ENCODE results near the gene COL1A2. TPM values are rescaled to one million over a fixed set of nuclear protein-coding genes. Genes with fewer than 3 reads are reported as not detected.

Gene COL1A2
- total RNA-seq, 1 experiment from 2014 or later: 42.1 TPM

DNA sequence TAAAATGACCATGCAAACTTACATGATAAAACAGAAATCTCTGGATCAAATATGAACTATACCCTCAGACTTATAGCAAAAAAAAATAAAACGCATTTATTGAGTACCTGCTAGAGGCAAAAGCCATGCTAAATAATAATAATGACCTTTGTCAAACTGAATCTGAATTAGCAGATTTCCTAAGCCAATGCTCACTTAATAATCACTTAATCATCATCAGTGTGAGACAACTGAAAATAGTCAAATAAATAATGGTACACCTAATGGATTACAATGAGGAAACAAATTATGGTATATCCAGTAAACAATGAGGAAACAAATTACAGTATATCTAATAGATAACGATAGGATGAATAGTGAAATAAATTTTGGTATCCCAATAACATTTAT lies 37.6 kb downstream of the COL1A2 start:
- H3T11ph ChIP-seq (ENCODE audit: low read length): no peak overlapping the region
- H3K56ac ChIP-seq (ENCODE audit: insufficient read length, low read depth, low read length): no peak overlapping the region
- H3K14ac ChIP-seq (ENCODE audit: insufficient read depth, low read length): no peak overlapping the region
- TF ChIP-seq CTCF (conservative IDR thresholded peaks at IDR 0.05): no peak
- H3K27ac ChIP-seq (ENCODE audit: insufficient read length, low read depth, low read length): no peak overlapping the region
- H2BK5ac ChIP-seq (ENCODE audit: insufficient read length, low read length): no peak overlapping the region
- no peak overlapping the region for H2BK12ac ChIP-seq (ENCODE audit: insufficient read length, low read depth, low read length)
- H3K4ac ChIP-seq (ENCODE audit: low read depth, low read length): no peak overlapping the region
- no peak overlapping the region for H4K5ac ChIP-seq (ENCODE audit: insufficient read length, low read depth, low read length)
- H3K18ac ChIP-seq (ENCODE audit: insufficient read length, low read depth, low read length): no peak overlapping the region
- H2AK5ac ChIP-seq (ENCODE audit: insufficient read length, low read length): no peak overlapping the region
- H2BK20ac ChIP-seq (ENCODE audit: low read depth, low read length, poor library complexity, severe bottlenecking): no peak overlapping the region
- H3K9ac ChIP-seq (ENCODE audit: extremely low read depth, insufficient read length, low read length): no peak overlapping the region
- no peak overlapping the region for H3K4me2 ChIP-seq (ENCODE audit: insufficient read depth, insufficient read length, low read length)
- H3K23me2 ChIP-seq (ENCODE audit: insufficient read length, low read depth, low read length, poor library complexity, severe bottlenecking): no peaks in the 10 kb centered on the region
- H4K20me1 ChIP-seq (ENCODE audit: control insufficient read depth, insufficient read depth, insufficient read length): no peaks in the 10 kb centered on the region
- no peak overlapping the region for H3K23ac ChIP-seq (ENCODE audit: insufficient read length, low read depth, low read length)
- H4K91ac ChIP-seq (ENCODE audit: insufficient read length, low read depth, low read length): no peak overlapping the region
- H2AFZ ChIP-seq (ENCODE audit: low read length): no peak overlapping the region
- H4K8ac ChIP-seq (replicated peaks; ENCODE audit: insufficient read length, low read depth, low read length): no peak overlapping the region
- H3K9me3 ChIP-seq (ENCODE audit: control insufficient read depth, low read depth, low read length): no peaks in the 10 kb centered on the region
- no peak overlapping the region for H2BK120ac ChIP-seq (ENCODE audit: low read depth, low read length, poor library complexity, severe bottlenecking)
- no peak for DNase-seq
- WGBS (ENCODE audit: extremely low coverage, insufficient read length, low lambda C conversion rate): no CpG with 5 or more reads among the region's 2 CpGs
- H3K79me2 ChIP-seq (ENCODE audit: insufficient read depth, low read length): no peaks in the 10 kb centered on the region
- no peak overlapping the region for H3K27ac Mint-ChIP-seq
- peaks cover 2 to 4% of the 10 kb centered on the region in 2 experiments; a peak in 2 of 4 replicates for H3K4me1 Mint-ChIP-seq
- H3K4me3 Mint-ChIP-seq: no peak overlapping the region
- H3K4me1 ChIP-seq (ENCODE audit: insufficient read depth, low read length): no peaks in the 10 kb centered on the region
- H3K79me1 ChIP-seq (ENCODE audit: insufficient read depth, low read depth, low read length, poor library complexity, severe bottlenecking): no peaks in the 10 kb centered on the region
- no peaks in the 10 kb centered on the region for H3K27me3 Mint-ChIP-seq (ENCODE audit: low read depth)
- H3K9me3 Mint-ChIP-seq: no peaks in the 10 kb centered on the region
- no peak overlapping the region for H2BK15ac ChIP-seq (ENCODE audit: low read depth, low read length)
- no peaks in the 10 kb centered on the region for H3K27me3 ChIP-seq (ENCODE audit: insufficient read depth, low read length)
- H3K36me3 Mint-ChIP-seq (ENCODE audit: insufficient read depth in 1 of 3, low read depth in 3 of 3): peaks cover 3 to 32% (median 19%) of the 10 kb centered on the region in 3 experiments; a peak in 5 of 7 replicates

Data from H9 (cell line).